NB4 (cell line): Measurements from ENCODE around the gene AMOTL1.

Experiments used
- MYC ChIP-seq: IDR thresholded peaks from 2 replicates; pipeline ENCODE4 v1.6.1; 2011; ENCODE audit warnings: low read depth, low read length
- POLR2A ChIP-seq: IDR thresholded peaks from 2 replicates; pipeline ENCODE4 v1.6.1; 2011; ENCODE audit warnings: mild to moderate bottlenecking; ENCODE audit not compliant: insufficient read length; ENCODE audit errors: extremely low read depth
- TF ChIP-seq, protein P1 (sequence below): IDR thresholded peaks from 2 replicates; pipeline ENCODE4 v1.6.1; 2011; ENCODE audit warnings: low read depth, low read length
- TF ChIP-seq, protein P2 (sequence below): IDR thresholded peaks from one replicate; pipeline ENCODE4 v1.5.1; 2012; ENCODE audit warnings: low read depth, low read length

DNA sequence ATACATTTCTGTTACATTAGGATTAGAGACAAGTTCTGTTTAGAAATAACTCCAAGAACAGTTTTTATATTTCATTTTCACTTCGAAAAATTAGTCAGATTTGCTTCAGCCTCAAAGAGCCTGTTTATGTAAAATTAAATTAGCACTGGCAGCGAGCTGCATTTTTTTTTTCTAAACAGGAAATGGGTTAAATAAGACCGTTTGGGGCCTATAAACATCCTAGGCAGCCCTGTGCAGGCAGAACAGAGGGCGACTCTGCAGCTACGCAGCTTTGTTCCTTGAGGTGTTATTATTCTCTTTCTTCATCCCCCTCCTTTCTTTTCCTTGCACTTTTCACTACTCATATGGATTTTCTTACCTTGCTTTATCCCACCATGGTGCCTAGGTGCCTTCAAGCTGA lies 156.5 kb downstream of the AMOTL1 start:
- TF ChIP-seq, protein P1, sequence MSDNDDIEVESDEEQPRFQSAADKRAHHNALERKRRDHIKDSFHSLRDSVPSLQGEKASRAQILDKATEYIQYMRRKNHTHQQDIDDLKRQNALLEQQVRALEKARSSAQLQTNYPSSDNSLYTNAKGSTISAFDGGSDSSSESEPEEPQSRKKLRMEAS: no peak
- no peak for TF ChIP-seq POLR2A
- TF ChIP-seq, protein P2, sequence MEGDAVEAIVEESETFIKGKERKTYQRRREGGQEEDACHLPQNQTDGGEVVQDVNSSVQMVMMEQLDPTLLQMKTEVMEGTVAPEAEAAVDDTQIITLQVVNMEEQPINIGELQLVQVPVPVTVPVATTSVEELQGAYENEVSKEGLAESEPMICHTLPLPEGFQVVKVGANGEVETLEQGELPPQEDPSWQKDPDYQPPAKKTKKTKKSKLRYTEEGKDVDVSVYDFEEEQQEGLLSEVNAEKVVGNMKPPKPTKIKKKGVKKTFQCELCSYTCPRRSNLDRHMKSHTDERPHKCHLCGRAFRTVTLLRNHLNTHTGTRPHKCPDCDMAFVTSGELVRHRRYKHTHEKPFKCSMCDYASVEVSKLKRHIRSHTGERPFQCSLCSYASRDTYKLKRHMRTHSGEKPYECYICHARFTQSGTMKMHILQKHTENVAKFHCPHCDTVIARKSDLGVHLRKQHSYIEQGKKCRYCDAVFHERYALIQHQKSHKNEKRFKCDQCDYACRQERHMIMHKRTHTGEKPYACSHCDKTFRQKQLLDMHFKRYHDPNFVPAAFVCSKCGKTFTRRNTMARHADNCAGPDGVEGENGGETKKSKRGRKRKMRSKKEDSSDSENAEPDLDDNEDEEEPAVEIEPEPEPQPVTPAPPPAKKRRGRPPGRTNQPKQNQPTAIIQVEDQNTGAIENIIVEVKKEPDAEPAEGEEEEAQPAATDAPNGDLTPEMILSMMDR: no peak
- no peak for TF ChIP-seq MYC
